ENCODE data around the gene TAS2R38.

GRCh38 chr7:142009187-142009586 is 35.6 kb upstream of the TAS2R38 start:
- TF ChIP-seq, protein P1, sequence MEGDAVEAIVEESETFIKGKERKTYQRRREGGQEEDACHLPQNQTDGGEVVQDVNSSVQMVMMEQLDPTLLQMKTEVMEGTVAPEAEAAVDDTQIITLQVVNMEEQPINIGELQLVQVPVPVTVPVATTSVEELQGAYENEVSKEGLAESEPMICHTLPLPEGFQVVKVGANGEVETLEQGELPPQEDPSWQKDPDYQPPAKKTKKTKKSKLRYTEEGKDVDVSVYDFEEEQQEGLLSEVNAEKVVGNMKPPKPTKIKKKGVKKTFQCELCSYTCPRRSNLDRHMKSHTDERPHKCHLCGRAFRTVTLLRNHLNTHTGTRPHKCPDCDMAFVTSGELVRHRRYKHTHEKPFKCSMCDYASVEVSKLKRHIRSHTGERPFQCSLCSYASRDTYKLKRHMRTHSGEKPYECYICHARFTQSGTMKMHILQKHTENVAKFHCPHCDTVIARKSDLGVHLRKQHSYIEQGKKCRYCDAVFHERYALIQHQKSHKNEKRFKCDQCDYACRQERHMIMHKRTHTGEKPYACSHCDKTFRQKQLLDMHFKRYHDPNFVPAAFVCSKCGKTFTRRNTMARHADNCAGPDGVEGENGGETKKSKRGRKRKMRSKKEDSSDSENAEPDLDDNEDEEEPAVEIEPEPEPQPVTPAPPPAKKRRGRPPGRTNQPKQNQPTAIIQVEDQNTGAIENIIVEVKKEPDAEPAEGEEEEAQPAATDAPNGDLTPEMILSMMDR (conservative IDR thresholded peaks at IDR 0.05): no peak
- TF ChIP-seq ZFX (IDR thresholded peaks at IDR 0.05): no peak
